Mesendoderm (in vitro differentiated cells): ENCODE data around the gene PRKCB.
A peak's percentile ranks its signal among the peaks of the same experiment; 100 is the strongest.
"Not testable (repeated sequence)": the region's sequence is repeated elsewhere in the genome, so short reads cannot be mapped to it uniquely, and the experiment has no call there.

Experiments used
- DNase-seq: peaks from one replicate; pipeline ENCODE4 v3.0.0; 2013
- H2AK5ac ChIP-seq: 2 replicates; pipeline ENCODE4 v1.6.1; 2013; ENCODE audit warnings: low read length, inconsistent platforms
- H2BK120ac ChIP-seq: 2 replicates; pipeline ENCODE4 v1.6.1; 2013; ENCODE audit warnings: low read depth, mild to moderate bottlenecking, low read length, moderate library complexity, mixed read lengths
- H2BK15ac ChIP-seq: replicated peaks from 2 replicates; pipeline ENCODE4 v1.6.1; 2013; ENCODE audit warnings: low read depth, mild to moderate bottlenecking, moderate library complexity
- H2BK5ac ChIP-seq: 2 replicates; pipeline ENCODE4 v1.6.1; 2013; ENCODE audit warnings: low read length, inconsistent platforms
- H3K18ac ChIP-seq: 2 replicates; pipeline ENCODE4 v1.6.1; 2013; ENCODE audit warnings: mild to moderate bottlenecking, low read length, mixed read lengths
- H3K23ac ChIP-seq: one replicate; pipeline ENCODE4 v1.6.1; 2013; ENCODE audit warnings: low read length
- H3K27ac ChIP-seq: 2 replicates; pipeline ENCODE4 v1.5.1; 2013; ENCODE audit warnings: low read depth, mild to moderate bottlenecking, inconsistent platforms, low read length, moderate library complexity
- H3K27me3 ChIP-seq: 2 replicates; pipeline ENCODE4 v1.6.1; 2013; ENCODE audit warnings: low read length, control low read depth, mild to moderate bottlenecking, inconsistent platforms; ENCODE audit not compliant: insufficient read depth, poor library complexity
- H3K36me3 ChIP-seq: 2 replicates; pipeline ENCODE4 v1.6.1; 2013; ENCODE audit warnings: low read length, inconsistent platforms; ENCODE audit not compliant: control insufficient read depth, insufficient read depth
- H3K4ac ChIP-seq: one replicate; pipeline ENCODE4 v1.6.1; 2013; ENCODE audit warnings: low read depth, mild to moderate bottlenecking, low read length, moderate library complexity
- H3K4me1 ChIP-seq: 2 replicates; pipeline ENCODE4 v1.6.1; 2013; ENCODE audit warnings: low read depth, low read length, inconsistent platforms; ENCODE audit not compliant: control insufficient read depth
- H3K4me2 ChIP-seq: 2 replicates; pipeline ENCODE4 v1.6.1; 2013; ENCODE audit warnings: low read length
- H3K4me3 ChIP-seq: 2 replicates; pipeline ENCODE4 v1.5.1; 2013; ENCODE audit warnings: mild to moderate bottlenecking, low read length
- H3K56ac ChIP-seq: one replicate; pipeline ENCODE4 v1.6.1; 2013; ENCODE audit warnings: low read length
- H3K79me1 ChIP-seq: 2 replicates; pipeline ENCODE4 v1.6.1; 2013; ENCODE audit warnings: low read length, inconsistent platforms
- H3K79me2 ChIP-seq: 2 replicates; pipeline ENCODE4 v1.6.1; 2013; ENCODE audit warnings: mild to moderate bottlenecking, low read length; ENCODE audit not compliant: control insufficient read depth, insufficient read depth
- H3K9ac ChIP-seq: 2 replicates; pipeline ENCODE4 v1.6.1; 2013; ENCODE audit warnings: low read length, inconsistent platforms
- H4K5ac ChIP-seq: one replicate; pipeline ENCODE4 v1.6.1; 2013; ENCODE audit warnings: low read length
- H4K8ac ChIP-seq: one replicate; pipeline ENCODE4 v1.6.1; 2013; ENCODE audit warnings: low read depth, mild to moderate bottlenecking, control low read depth, low read length, moderate library complexity
- WGBS: extraction: QIAGEN DNeasy Blood & Tissue Kit; methylation state at CpG from one replicate; pipeline ENCODE4 v1.1.7; 2013; ENCODE audit warnings: low lambda C conversion rate, missing lambda C conversion rate; ENCODE audit not compliant: insufficient coverage; ENCODE audit errors: extremely low coverage; 5-methylcytosine and 5-hydroxymethylcytosine counted together

PRKCB gene

GRCh38 chr16:24149102-24149501 lies 313.3 kb downstream of the PRKCB start:
- Histone ChIP-seq H3K27ac (no peak overlapping the region), H3K4ac (no peak overlapping the region), H4K5ac (no peak overlapping the region), H3K9ac (no peak overlapping the region), H3K23ac (no peak overlapping the region), H3K27me3 (no peaks in the 10 kb centered on the region), H3K4me1 (no peaks in the 10 kb centered on the region), H3K18ac (no peak overlapping the region), H3K4me2 (no peak overlapping the region), H2BK15ac (no peak overlapping the region), H2BK5ac (no peak overlapping the region), H3K79me1 (no peaks in the 10 kb centered on the region), H4K8ac (no peak overlapping the region), H3K4me3 (no peak overlapping the region), H2AK5ac (no peak overlapping the region), H3K79me2 (no peaks in the 10 kb centered on the region), H2BK120ac (no peak overlapping the region), H3K36me3 (no peaks in the 10 kb centered on the region), H3K56ac (no peak overlapping the region)
- WGBS, result no CpG with 5 or more reads among the region's 3 CpGs
- DNase-seq, result no peak

DNA sequence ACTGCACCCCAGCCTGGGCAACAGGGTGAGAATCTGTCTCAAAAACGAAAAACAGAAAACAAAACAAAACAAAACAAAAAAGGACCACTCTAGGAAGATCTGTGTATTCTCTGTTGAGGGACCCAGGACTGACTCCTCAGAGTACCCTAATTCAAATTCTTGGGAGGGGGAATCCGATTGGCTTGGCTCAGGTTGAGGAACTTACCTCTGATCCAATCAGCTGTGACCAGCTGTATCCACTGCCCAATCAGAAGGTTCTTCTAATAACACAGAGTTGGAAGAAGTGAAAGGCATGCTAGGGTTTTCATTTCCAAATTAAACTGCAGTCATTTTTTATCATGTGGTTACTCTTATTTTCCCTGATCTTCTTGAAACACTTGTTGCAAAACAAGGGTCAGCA lies 314.5 kb downstream of the PRKCB start:
- H2BK15ac ChIP-seq, result no peak overlapping the region
- H3K79me1 ChIP-seq, result no peaks in the 10 kb centered on the region
- DNase-seq, result no peak

GRCh38 chr16:24151482-24151939 lies 315.7 kb downstream of the PRKCB start:
- Histone ChIP-seq H3K27ac (no peak overlapping the region), H3K79me2 (no peaks in the 10 kb centered on the region), H3K9ac (no peak overlapping the region), H2BK120ac (no peak overlapping the region), H3K56ac (no peak overlapping the region), H3K4ac (no peak overlapping the region), H3K23ac (no peak overlapping the region), H2BK5ac (no peak overlapping the region), H3K4me1 (no peaks in the 10 kb centered on the region), H2BK15ac (no peak overlapping the region), H3K36me3 (no peaks in the 10 kb centered on the region), H3K27me3 (no peaks in the 10 kb centered on the region), H2AK5ac (no peak overlapping the region), H4K8ac (no peak overlapping the region), H3K79me1 (no peaks in the 10 kb centered on the region), H4K5ac (no peak overlapping the region), H3K4me3 (no peak overlapping the region), H3K18ac (no peak overlapping the region), H3K4me2 (no peak overlapping the region)
- DNase-seq, result peak; percentile 67
- WGBS, result no CpG with 5 or more reads among the region's 5 CpGs

More for the DNA sequence above, 314.5 kb downstream of the PRKCB start:
- H3K4me2 ChIP-seq, result no peak overlapping the region
- no peaks in the 10 kb centered on the region for H3K79me2 ChIP-seq
- H3K23ac ChIP-seq, result no peak overlapping the region
- no peak overlapping the region for H3K9ac ChIP-seq
- H3K4me1 ChIP-seq, result no peaks in the 10 kb centered on the region
- no peaks in the 10 kb centered on the region for H3K27me3 ChIP-seq
- H4K5ac ChIP-seq, result no peak overlapping the region
- H3K4me3 ChIP-seq, result no peak overlapping the region
- no peak overlapping the region for H3K27ac ChIP-seq
- no CpG with 5 or more reads among the region's 2 CpGs for WGBS
- H4K8ac ChIP-seq, result no peak overlapping the region
- H2AK5ac ChIP-seq, result no peak overlapping the region
- H2BK120ac ChIP-seq, result no peak overlapping the region
- no peak overlapping the region for H3K18ac ChIP-seq
- no peak overlapping the region for H3K4ac ChIP-seq
- no peaks in the 10 kb centered on the region for H3K36me3 ChIP-seq
- H3K56ac ChIP-seq, result no peak overlapping the region
- H2BK5ac ChIP-seq, result no peak overlapping the region

DNA sequence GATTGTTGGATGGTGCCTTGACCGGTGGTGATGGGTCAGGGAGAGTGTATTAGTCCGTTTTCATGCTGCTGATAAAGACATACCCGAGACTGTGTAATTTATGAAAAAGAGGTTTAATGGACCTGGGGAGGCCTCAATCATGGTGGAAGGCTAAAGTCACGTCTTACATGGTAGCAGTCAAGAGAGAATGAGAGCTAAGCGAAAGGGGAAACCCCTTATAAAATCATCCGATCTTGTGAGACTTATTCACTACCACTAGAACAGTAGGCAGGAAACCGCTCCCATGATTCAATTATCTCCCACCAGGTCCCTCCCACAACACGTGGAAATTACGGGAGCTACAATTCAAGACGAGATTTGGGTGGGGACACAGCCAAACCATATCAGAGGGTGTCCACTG lies 316.3 kb downstream of the PRKCB start:
- H4K5ac ChIP-seq, H3K79me1 ChIP-seq, H3K4ac ChIP-seq, H3K27ac ChIP-seq, H3K36me3 ChIP-seq, H3K9ac ChIP-seq, H3K27me3 ChIP-seq, H4K8ac ChIP-seq, DNase-seq, H2BK15ac ChIP-seq, H2BK120ac ChIP-seq, H3K23ac ChIP-seq, H3K4me1 ChIP-seq, H3K4me2 ChIP-seq, H2BK5ac ChIP-seq, H2AK5ac ChIP-seq, H3K79me2 ChIP-seq, H3K18ac ChIP-seq, H3K56ac ChIP-seq, H3K4me3 ChIP-seq: not testable (repeated sequence)
- no CpG with 5 or more reads among the region's 10 CpGs for WGBS

- WGBS, result no CpG with 5 or more reads among the region's 1 CpG
- peak; percentile 82 for DNase-seq
Observed at GRCh38 chr16:24152826-24153225, 317.0 kb downstream of the PRKCB start.

GRCh38 chr16:24156777-24157176 lies 321.0 kb downstream of the PRKCB start:
- H2BK15ac ChIP-seq, result no peak overlapping the region
- no peaks in the 10 kb centered on the region for H3K4me1 ChIP-seq
- H3K23ac ChIP-seq, result no peak overlapping the region
- H2AK5ac ChIP-seq, result no peak overlapping the region
- no peak overlapping the region for H4K5ac ChIP-seq
- H3K36me3 ChIP-seq, result no peaks in the 10 kb centered on the region
- no peak overlapping the region for H3K4me3 ChIP-seq
- no peak overlapping the region for H3K9ac ChIP-seq
- H4K8ac ChIP-seq, result no peak overlapping the region
- WGBS, result no CpG with 5 or more reads among the region's 1 CpG
- no peak overlapping the region for H3K18ac ChIP-seq
- H3K4ac ChIP-seq, result no peak overlapping the region
- H3K27me3 ChIP-seq, result no peaks in the 10 kb centered on the region
- no peak for DNase-seq
- H3K4me2 ChIP-seq, result no peak overlapping the region
- no peak overlapping the region for H2BK120ac ChIP-seq
- H3K79me2 ChIP-seq, result no peaks in the 10 kb centered on the region
- no peaks in the 10 kb centered on the region for H3K79me1 ChIP-seq
- no peak overlapping the region for H3K56ac ChIP-seq
- no peak overlapping the region for H3K27ac ChIP-seq
- H2BK5ac ChIP-seq, result no peak overlapping the region

More at GRCh38 chr16:24152826-24153225, 317.0 kb downstream of the PRKCB start:
- H3K4me3 ChIP-seq, result no peak overlapping the region
- H2BK15ac ChIP-seq, result no peak overlapping the region
- no peak overlapping the region for H3K4me2 ChIP-seq
- no peak overlapping the region for H2AK5ac ChIP-seq
- no peaks in the 10 kb centered on the region for H3K79me1 ChIP-seq
- H3K79me2 ChIP-seq, result no peaks in the 10 kb centered on the region
- no peak overlapping the region for H3K56ac ChIP-seq
- no peak overlapping the region for H3K4ac ChIP-seq
- no peaks in the 10 kb centered on the region for H3K27me3 ChIP-seq
- H3K23ac ChIP-seq, result no peak overlapping the region
- no peak overlapping the region for H2BK5ac ChIP-seq
- no peak overlapping the region for H3K18ac ChIP-seq
- H2BK120ac ChIP-seq, result no peak overlapping the region
- no peaks in the 10 kb centered on the region for H3K4me1 ChIP-seq
- no peaks in the 10 kb centered on the region for H3K36me3 ChIP-seq
- no peak overlapping the region for H3K27ac ChIP-seq
- no peak overlapping the region for H4K5ac ChIP-seq
- no peak overlapping the region for H4K8ac ChIP-seq
- H3K9ac ChIP-seq, result no peak overlapping the region
